Natural killer cell (primary cell): Measurements from ENCODE around the gene CDC73. TPM values are rescaled to one million over a fixed set of nuclear protein-coding genes. Genes with fewer than 3 reads are reported as not detected.

Source experiments
- ATAC-seq, 3 donors: fragments of 150-1000 bp in 2 of 3; fragments of 200-7000 bp in 1 of 3; cut with Tn5 transposase; 1 replicate in 1 of 3; 2 replicates in 2 of 3; pipeline ENCODE4 v1.10.0; 2021; ENCODE audit warnings: mild to moderate bottlenecking in 2 of 3, moderate library complexity in 2 of 3
- DNase-seq, 2 donors: peaks; one replicate each; pipeline versions ENCODE4 v3.0.0 to v3.0.0-alpha.2; 2013 to 2021; ENCODE audit warnings: mixed read lengths in 1 of 2
- H3K27ac ChIP-seq: one replicate; pipeline ENCODE4 v1.5.1; 2013; ENCODE audit warnings: mild to moderate bottlenecking, low read length
- H3K27me3 ChIP-seq: one replicate; pipeline ENCODE4 v1.6.1; 2013; ENCODE audit warnings: low read length; ENCODE audit not compliant: control insufficient read depth, insufficient read depth
- H3K36me3 ChIP-seq: one replicate; pipeline ENCODE4 v1.6.1; 2013; ENCODE audit warnings: low read length; ENCODE audit not compliant: control insufficient read depth, insufficient read depth
- H3K4me1 ChIP-seq: one replicate; pipeline ENCODE4 v1.6.1; 2013; ENCODE audit warnings: low read length; ENCODE audit not compliant: control insufficient read depth, insufficient read depth
- H3K4me3 ChIP-seq: one replicate; pipeline ENCODE4 v1.5.1; 2013; ENCODE audit warnings: low read length
- H3K9me3 ChIP-seq: one replicate; pipeline ENCODE4 v1.6.1; 2013; ENCODE audit warnings: low read length; ENCODE audit not compliant: control insufficient read depth, insufficient read depth
- H3K27ac Mint-ChIP-seq, 2 donors: one replicate each; pipeline ENCODE4 v1.8.0; 2022; ENCODE audit warnings: mild to moderate bottlenecking in 2 of 2, mixed read lengths in 2 of 2, moderate library complexity in 1 of 2
- H3K27me3 Mint-ChIP-seq, 2 donors: one replicate each; pipeline ENCODE4 v1.8.0; 2022; ENCODE audit warnings: low read depth in 2 of 2, mixed read lengths in 2 of 2
- H3K36me3 Mint-ChIP-seq: one replicate; pipeline ENCODE4 v1.8.0; 2022; ENCODE audit warnings: mixed read lengths
- H3K4me1 Mint-ChIP-seq, 2 donors: one replicate each; pipeline ENCODE4 v1.8.0; 2022; ENCODE audit warnings: mixed read lengths in 2 of 2
- H3K4me3 Mint-ChIP-seq: one replicate; pipeline ENCODE4 v1.8.0; 2022; ENCODE audit warnings: mild to moderate bottlenecking, moderate library complexity, mixed read lengths
- H3K9me3 Mint-ChIP-seq, 2 donors: one replicate each; pipeline ENCODE4 v1.8.0; 2022; ENCODE audit warnings: mixed read lengths in 2 of 2
- WGBS: methylation state at CpG from one replicate; pipeline ENCODE4 v1.1.7; 2013; ENCODE audit warnings: missing lambda C conversion rate; ENCODE audit not compliant: insufficient coverage; 5-methylcytosine and 5-hydroxymethylcytosine counted together
- intact Hi-C: fragments of 100-400 bp; cut with micrococcal nuclease; formaldehyde crosslinking; loops from one replicate; pipeline ENCODE4 v1.14.2; 2022
- total RNA-seq, 4 donors: library from RNA; stranded (reverse); fragments of 120-200 nt in 1 of 4; gene quantifications; one replicate each; pipeline versions ENCODE4 v1.2.3 to v1.2.4, GENCODE V29; 2013 to 2022
- TF ChIP-seq, protein P1 (sequence below): fragments of 200-600 bp; IDR thresholded peaks from one replicate; pipeline ENCODE4 v1.8.0; 2022; ENCODE audit warnings: antibody characterized with exemption

The CDC73 gene
- total RNA-seq, 3 donors from 2014 or later (not counting 1 experiment from before 2014, with no cell fraction given): 73.2 to 86.0 (median 82.6) TPM

DNA sequence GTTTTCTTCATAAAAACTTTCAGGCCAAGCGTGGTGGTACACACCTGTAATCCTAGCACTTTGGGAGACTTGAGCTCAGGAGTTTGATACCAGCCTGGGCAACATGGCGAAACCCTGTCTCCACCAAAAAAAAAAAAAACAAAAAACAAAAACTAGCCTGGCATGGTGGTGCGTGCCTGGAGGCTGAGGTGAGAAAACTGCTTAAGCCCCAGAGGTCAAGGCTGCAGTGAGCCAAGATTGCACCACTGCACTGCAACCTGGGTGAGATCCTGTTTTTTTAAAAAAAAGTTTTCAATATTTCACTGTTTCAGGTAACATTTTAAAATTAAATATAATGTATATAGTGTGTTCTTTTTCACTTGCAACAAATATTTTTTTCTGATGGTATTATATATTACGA is 78.1 kb downstream of the CDC73 start:
- Mint-ChIP-seq H3K36me3 (no peaks in the 10 kb centered on the region), H3K27ac (no peak overlapping the region), H3K27me3 (no peaks in the 10 kb centered on the region), H3K4me3 (no peak overlapping the region), H3K4me1 (peaks cover 44 to 48% of the 10 kb centered on the region in 2 donors), H3K9me3 (no peaks in the 10 kb centered on the region)
- no peak for DNase-seq
- ATAC-seq: peak in 1 of 3 donors; percentile 52
- TF ChIP-seq, protein P1, sequence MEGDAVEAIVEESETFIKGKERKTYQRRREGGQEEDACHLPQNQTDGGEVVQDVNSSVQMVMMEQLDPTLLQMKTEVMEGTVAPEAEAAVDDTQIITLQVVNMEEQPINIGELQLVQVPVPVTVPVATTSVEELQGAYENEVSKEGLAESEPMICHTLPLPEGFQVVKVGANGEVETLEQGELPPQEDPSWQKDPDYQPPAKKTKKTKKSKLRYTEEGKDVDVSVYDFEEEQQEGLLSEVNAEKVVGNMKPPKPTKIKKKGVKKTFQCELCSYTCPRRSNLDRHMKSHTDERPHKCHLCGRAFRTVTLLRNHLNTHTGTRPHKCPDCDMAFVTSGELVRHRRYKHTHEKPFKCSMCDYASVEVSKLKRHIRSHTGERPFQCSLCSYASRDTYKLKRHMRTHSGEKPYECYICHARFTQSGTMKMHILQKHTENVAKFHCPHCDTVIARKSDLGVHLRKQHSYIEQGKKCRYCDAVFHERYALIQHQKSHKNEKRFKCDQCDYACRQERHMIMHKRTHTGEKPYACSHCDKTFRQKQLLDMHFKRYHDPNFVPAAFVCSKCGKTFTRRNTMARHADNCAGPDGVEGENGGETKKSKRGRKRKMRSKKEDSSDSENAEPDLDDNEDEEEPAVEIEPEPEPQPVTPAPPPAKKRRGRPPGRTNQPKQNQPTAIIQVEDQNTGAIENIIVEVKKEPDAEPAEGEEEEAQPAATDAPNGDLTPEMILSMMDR: no peak
- no peaks in the 10 kb centered on the region for H3K9me3 ChIP-seq
- H3K27ac ChIP-seq: no peak overlapping the region
- intact Hi-C loops: no loop called here
- 82% methylated on average over 3 of the region's 4 CpGs for WGBS
- H3K27me3 ChIP-seq: no peaks in the 10 kb centered on the region
- H3K4me3 ChIP-seq: no peak overlapping the region
- peaks cover 2% of the 10 kb centered on the region for H3K4me1 ChIP-seq
- peaks cover 1% of the 10 kb centered on the region for H3K36me3 ChIP-seq

DNA sequence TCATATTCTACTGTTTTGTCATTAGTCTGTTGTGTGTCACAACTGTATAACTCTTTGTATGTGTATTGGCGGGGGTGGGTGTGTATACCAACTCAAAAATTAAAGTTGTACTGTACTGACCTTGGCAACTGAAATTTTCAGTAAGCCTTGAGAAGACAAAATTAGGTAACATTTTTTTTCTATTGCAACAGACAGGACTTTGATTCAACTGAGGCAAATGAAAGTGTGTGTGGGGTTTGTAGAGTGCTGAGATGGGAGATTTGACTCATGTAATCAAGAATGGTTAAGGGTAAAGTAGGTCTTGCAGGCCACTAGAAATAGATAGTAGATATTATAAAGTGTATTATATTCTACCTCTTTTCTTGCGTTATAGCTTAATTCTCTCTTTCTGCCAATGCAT is 79.2 kb downstream of the CDC73 start:
- no peaks in the 10 kb centered on the region for H3K27me3 ChIP-seq
- peaks cover 9% of the 10 kb centered on the region for H3K36me3 Mint-ChIP-seq
- no peaks in the 10 kb centered on the region for H3K9me3 Mint-ChIP-seq
- peaks cover 6% of the 10 kb centered on the region for H3K36me3 ChIP-seq
- H3K4me3 Mint-ChIP-seq: no peak overlapping the region
- TF ChIP-seq, protein P1: no peak
- H3K4me3 ChIP-seq: no peak overlapping the region
- no peak overlapping the region for H3K27ac ChIP-seq
- peak overlapping the region in 1 of 2 donors; percentile 29 for H3K27ac Mint-ChIP-seq
- DNase-seq (no peak), ATAC-seq (no peak)
- intact Hi-C loops: no loop called here
- H3K9me3 ChIP-seq: no peaks in the 10 kb centered on the region
- WGBS: 100% methylated on average over 1 of the region's 2 CpGs
- H3K4me1 Mint-ChIP-seq: peaks cover 37 to 40% of the 10 kb centered on the region in 2 donors
- peaks cover 2% of the 10 kb centered on the region for H3K4me1 ChIP-seq
- H3K27me3 Mint-ChIP-seq: no peaks in the 10 kb centered on the region

GRCh38 chr1:193210996-193211395 is 89.2 kb downstream of the CDC73 start:
- H3K9me3 Mint-ChIP-seq: peaks cover 6 to 8% of the 10 kb centered on the region in 2 donors
- no peak overlapping the region for H3K27ac ChIP-seq
- H3K36me3 ChIP-seq: peaks cover 35% of the 10 kb centered on the region
- peaks cover 4% of the 10 kb centered on the region for H3K9me3 ChIP-seq
- H3K27me3 ChIP-seq: no peaks in the 10 kb centered on the region
- H3K4me3 Mint-ChIP-seq: no peak overlapping the region
- DNase-seq (no peak), ATAC-seq (no peak)
- H3K4me3 ChIP-seq: no peak overlapping the region
- H3K4me1 ChIP-seq: no peaks in the 10 kb centered on the region
- no peaks in the 10 kb centered on the region for H3K27me3 Mint-ChIP-seq
- TF ChIP-seq, protein P1: no peak
- H3K27ac Mint-ChIP-seq: peak overlapping the region; percentile 45 to 59
- H3K36me3 Mint-ChIP-seq: peaks cover 30% of the 10 kb centered on the region
- H3K4me1 Mint-ChIP-seq: peaks cover 21 to 34% of the 10 kb centered on the region in 2 donors
- intact Hi-C loops: no loop called here
- WGBS: 98% methylated on average over 6 of the region's 7 CpGs

DNA sequence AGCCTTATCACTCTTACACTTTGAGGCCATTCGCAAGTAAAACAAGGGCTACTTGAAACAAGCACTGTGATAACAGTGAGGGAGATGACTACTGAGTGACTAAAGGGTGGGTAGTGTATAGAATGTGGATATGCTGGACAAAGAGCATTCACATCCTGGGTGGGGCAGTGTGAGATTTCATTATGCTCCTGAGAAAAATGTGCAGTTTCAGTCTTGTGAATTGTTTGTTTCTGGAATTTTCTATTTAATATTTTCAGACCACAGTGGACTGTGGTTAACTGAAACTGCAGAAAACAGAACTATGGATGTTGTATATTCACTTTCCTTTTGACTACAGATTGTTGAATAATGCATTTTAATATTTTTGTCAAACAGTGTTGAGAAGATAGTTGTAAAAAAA is 89.7 kb downstream of the CDC73 start:
- H3K4me1 Mint-ChIP-seq: peaks cover 21 to 40% of the 10 kb centered on the region in 2 donors
- Histone ChIP-seq H3K27ac (no peak overlapping the region), H3K9me3 (peaks cover 4% of the 10 kb centered on the region), H3K27me3 (no peaks in the 10 kb centered on the region), H3K4me3 (no peak overlapping the region), H3K4me1 (no peaks in the 10 kb centered on the region), H3K36me3 (peaks cover 31% of the 10 kb centered on the region)
- H3K36me3 Mint-ChIP-seq: peaks cover 24% of the 10 kb centered on the region
- H3K9me3 Mint-ChIP-seq: peaks cover 5 to 6% of the 10 kb centered on the region in 2 donors
- H3K27me3 Mint-ChIP-seq: no peaks in the 10 kb centered on the region
- peak overlapping the region; percentile 45 to 59 for H3K27ac Mint-ChIP-seq
- intact Hi-C loops: no loop called here
- ATAC-seq: peak in 2 of 3 donors; percentile 26 to 41
- TF ChIP-seq, protein P1: no peak
- 80% methylated on average over 1 of the region's 1 CpG for WGBS
- no peak overlapping the region for H3K4me3 Mint-ChIP-seq
- no peak for DNase-seq
